Neural progenitor cell (in vitro differentiated cells): ENCODE measurements around the gene KCNK1.

ENCODE experiments used
- EZH2 ChIP-seq: fragments of 200-600 bp; sonication (generic); IDR thresholded peaks from 2 replicates; pipeline ENCODE4 v1.6.1; 2017; ENCODE audit warnings: antibody characterized with exemption, mild to moderate bottlenecking, moderate library complexity
- EZH2phosphoT487 ChIP-seq: fragments of 200-600 bp; sonication (generic); IDR thresholded peaks from 2 replicates; pipeline ENCODE4 v1.6.1; 2017; ENCODE audit warnings: antibody characterized with exemption
- TF ChIP-seq, protein P1 (sequence below): fragments of 200-600 bp; sonication (generic); IDR thresholded peaks from 2 replicates; pipeline ENCODE4 v1.5.1; 2017; ENCODE audit warnings: antibody characterized with exemption, mild to moderate bottlenecking

DNA sequence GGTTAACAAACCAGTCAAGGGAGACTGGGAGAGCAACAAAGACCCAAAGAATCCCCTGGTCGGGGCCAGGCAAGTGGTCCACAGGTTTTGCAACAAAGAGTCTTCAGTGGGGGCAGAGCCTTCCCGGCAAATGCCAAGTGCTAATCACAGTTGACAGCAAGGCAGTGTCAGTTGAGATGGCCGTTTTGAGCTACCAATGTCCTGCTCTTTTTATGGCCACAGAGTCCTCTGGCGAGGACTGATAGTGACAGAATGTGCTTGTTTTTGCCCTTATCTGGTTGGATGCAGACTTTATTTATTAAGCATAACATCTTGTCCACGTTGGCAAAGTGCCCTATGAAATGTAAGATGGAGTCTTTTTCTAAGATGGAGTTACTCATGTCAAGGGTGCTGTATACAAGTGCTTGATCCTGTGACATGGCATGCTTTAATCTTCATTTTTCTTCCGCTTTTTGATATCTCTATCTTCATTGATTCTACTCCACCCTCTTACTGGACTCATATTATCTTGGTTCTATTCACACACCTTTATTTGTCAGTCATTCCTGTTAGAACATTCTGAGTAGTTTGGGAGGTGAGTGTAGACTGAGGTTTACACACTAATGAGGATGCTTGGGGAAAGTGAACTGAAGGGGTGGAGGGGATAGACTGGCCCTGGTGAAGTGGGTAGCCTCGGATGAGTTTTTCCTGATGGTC, 51.8 kb downstream of the KCNK1 start:
- TF ChIP-seq EZH2 (no peak), EZH2phosphoT487 (no peak)
- TF ChIP-seq, protein P1, sequence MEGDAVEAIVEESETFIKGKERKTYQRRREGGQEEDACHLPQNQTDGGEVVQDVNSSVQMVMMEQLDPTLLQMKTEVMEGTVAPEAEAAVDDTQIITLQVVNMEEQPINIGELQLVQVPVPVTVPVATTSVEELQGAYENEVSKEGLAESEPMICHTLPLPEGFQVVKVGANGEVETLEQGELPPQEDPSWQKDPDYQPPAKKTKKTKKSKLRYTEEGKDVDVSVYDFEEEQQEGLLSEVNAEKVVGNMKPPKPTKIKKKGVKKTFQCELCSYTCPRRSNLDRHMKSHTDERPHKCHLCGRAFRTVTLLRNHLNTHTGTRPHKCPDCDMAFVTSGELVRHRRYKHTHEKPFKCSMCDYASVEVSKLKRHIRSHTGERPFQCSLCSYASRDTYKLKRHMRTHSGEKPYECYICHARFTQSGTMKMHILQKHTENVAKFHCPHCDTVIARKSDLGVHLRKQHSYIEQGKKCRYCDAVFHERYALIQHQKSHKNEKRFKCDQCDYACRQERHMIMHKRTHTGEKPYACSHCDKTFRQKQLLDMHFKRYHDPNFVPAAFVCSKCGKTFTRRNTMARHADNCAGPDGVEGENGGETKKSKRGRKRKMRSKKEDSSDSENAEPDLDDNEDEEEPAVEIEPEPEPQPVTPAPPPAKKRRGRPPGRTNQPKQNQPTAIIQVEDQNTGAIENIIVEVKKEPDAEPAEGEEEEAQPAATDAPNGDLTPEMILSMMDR: no peak
